Measurements from ENCODE around the gene TMEM169. TPM values are rescaled to one million over a fixed set of nuclear protein-coding genes. Genes with fewer than 3 reads are reported as not detected.

The TMEM169 gene
- total and polyA plus RNA-seq, 9 of the 15 experiments (the other 6 are each of a cell fraction or from before 2014, with no cell fraction given) = 0.01 to 0.09 (median 0.04) TPM; not detected in 5

DNA sequence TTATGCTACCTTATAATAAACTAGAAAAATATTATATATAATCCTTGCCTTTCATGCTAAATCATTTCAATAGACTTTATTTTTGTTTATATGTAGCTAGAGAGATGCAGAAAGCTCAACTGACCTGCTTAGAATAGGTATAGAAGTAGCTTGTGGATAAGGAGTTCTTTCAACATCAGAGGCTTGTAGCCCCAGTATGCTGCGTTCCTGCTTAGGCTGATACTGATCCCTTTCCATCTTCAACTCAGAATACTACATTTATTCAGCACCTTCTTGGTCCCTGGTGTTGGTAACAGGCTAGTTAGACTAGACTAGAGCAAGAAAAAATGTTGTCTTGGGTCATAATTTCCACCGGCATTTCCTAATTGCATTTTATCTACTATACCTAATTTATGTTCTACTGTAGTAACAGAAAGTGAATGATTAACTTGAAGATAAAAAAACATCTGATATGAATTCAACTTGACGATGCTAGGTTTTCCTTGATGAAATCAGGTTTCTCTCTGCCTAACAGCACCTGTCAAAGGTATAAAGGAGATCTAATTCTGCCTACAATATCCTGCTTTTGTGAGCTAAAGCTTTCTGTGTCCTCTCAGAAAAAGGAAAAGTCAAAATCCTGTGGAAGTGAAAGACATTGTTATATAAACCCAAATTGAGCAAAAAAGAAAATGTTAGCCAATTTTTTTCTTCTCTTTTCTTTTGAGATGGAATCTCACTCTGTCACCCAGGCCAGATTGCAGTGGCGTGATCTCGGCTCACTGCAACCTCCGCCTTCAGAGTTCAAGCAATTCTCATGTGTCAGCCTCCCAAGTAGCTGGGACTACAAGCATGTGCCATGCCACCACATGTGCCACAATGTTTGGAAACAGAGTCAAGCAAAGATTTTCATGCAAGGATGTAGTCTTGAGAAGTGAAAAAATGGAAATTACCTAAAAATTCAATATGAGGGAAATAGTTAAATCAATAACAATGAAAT, 5.9 kb upstream of the TMEM169 start (continued):
- no peak for TF ChIP-seq KDM2B (CRISPR knock-in tag; IDR thresholded peaks at IDR 0.05)
- TF ChIP-seq GATA2 (CRISPR knock-in tag; IDR thresholded peaks at IDR 0.05) = no peak
- no peak for TF ChIP-seq FOXP1 (CRISPR knock-in tag; IDR thresholded peaks at IDR 0.05)
- no peak for TF ChIP-seq SMARCA4 (IDR thresholded peaks at IDR 0.05)
- no peak for TF ChIP-seq ZNF830 (CRISPR knock-in tag; IDR thresholded peaks at IDR 0.05)

DNA sequence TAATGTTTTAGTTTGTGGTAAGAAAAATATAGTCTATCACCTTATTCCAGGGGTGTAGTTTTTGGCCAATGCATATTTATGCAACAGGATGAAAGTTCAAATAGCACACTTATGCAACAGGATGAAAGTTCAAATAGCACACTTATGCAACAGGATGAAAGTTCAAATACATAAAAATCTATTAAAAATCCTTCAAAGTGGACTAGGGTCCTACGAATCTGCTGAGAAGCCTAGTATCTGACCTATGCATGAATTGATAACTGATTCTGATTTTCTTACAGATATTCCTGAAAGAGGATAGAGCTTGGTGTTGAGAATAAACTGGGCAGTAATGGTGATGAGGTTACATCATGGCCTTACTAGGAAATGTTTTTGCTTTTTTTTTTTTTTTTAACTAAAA, 2.9 kb upstream of the TMEM169 start:
- BruUV-seq (replicated peaks) = no TSS peak
- 17% methylated on average over 1 of the region's 1 CpG for WGBS (ENCODE audit: insufficient coverage, low coverage, missing lambda C conversion rate)
- TF ChIP-seq ZNF212 (CRISPR knock-in tag; IDR thresholded peaks at IDR 0.05) (no peak), ZNF41 (CRISPR knock-in tag; conservative IDR thresholded peaks at IDR 0.05) (no peak), ZNF57 (CRISPR knock-in tag; IDR thresholded peaks at IDR 0.05) (no peak), HLTF (IDR thresholded peaks at IDR 0.05) (no peak), C11orf30 (IDR thresholded peaks at IDR 0.05; ENCODE audit: low read depth) (no peak), CEBPG (CRISPR knock-in tag; IDR thresholded peaks at IDR 0.05) (peak; percentile 88), CEBPG (tag; conservative IDR thresholded peaks at IDR 0.05 in 1 of 2, IDR thresholded peaks at IDR 0.05 in 1 of 2) (peak in 1 of 2 experiments; percentile 95), BMI1 (IDR thresholded peaks at IDR 0.05; ENCODE audit: low read length) (no peak)
- TF ChIP-seq, protein P1, sequence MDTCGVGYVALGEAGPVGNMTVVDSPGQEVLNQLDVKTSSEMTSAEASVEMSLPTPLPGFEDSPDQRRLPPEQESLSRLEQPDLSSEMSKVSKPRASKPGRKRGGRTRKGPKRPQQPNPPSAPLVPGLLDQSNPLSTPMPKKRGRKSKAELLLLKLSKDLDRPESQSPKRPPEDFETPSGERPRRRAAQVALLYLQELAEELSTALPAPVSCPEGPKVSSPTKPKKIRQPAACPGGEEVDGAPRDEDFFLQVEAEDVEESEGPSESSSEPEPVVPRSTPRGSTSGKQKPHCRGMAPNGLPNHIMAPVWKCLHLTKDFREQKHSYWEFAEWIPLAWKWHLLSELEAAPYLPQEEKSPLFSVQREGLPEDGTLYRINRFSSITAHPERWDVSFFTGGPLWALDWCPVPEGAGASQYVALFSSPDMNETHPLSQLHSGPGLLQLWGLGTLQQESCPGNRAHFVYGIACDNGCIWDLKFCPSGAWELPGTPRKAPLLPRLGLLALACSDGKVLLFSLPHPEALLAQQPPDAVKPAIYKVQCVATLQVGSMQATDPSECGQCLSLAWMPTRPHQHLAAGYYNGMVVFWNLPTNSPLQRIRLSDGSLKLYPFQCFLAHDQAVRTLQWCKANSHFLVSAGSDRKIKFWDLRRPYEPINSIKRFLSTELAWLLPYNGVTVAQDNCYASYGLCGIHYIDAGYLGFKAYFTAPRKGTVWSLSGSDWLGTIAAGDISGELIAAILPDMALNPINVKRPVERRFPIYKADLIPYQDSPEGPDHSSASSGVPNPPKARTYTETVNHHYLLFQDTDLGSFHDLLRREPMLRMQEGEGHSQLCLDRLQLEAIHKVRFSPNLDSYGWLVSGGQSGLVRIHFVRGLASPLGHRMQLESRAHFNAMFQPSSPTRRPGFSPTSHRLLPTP (IDR thresholded peaks at IDR 0.05; ENCODE audit: borderline replicate concordance, extremely low read depth, insufficient read length) = no peak
- TF ChIP-seq, protein P2, sequence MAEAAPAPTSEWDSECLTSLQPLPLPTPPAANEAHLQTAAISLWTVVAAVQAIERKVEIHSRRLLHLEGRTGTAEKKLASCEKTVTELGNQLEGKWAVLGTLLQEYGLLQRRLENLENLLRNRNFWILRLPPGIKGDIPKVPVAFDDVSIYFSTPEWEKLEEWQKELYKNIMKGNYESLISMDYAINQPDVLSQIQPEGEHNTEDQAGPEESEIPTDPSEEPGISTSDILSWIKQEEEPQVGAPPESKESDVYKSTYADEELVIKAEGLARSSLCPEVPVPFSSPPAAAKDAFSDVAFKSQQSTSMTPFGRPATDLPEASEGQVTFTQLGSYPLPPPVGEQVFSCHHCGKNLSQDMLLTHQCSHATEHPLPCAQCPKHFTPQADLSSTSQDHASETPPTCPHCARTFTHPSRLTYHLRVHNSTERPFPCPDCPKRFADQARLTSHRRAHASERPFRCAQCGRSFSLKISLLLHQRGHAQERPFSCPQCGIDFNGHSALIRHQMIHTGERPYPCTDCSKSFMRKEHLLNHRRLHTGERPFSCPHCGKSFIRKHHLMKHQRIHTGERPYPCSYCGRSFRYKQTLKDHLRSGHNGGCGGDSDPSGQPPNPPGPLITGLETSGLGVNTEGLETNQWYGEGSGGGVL (CRISPR knock-in tag; IDR thresholded peaks at IDR 0.05) = no peak

More for the DNA sequence above, 2.9 kb upstream of the TMEM169 start:
- no peaks in the 10 kb centered on the region for H3K9me3 ChIP-seq (replicated peaks; ENCODE audit: control insufficient read depth, insufficient read depth, low read depth, low read length)
- H3K9me1 ChIP-seq (ENCODE audit: control insufficient read depth, insufficient read depth, low read length) = no peaks in the 10 kb centered on the region
- no peaks in the 10 kb centered on the region for H4K20me1 ChIP-seq (replicated peaks; ENCODE audit: control insufficient read depth, insufficient read depth, low read length)
- intact Hi-C loops (cut with micrococcal nuclease) = no loop called here
- no peak overlapping the region for H2AFZ ChIP-seq (ENCODE audit: low read depth, low read length)
- no peaks in the 10 kb centered on the region for H3K79me2 ChIP-seq (ENCODE audit: control insufficient read depth, insufficient read depth, low read length)
- H3K4me2 ChIP-seq (ENCODE audit: insufficient read depth, low read length) = no peak overlapping the region
- no peaks in the 10 kb centered on the region for H3K36me3 ChIP-seq (ENCODE audit: control insufficient read depth, insufficient read depth, low read length)
- in situ Hi-C loops (cut with MboI) = no loop called here
- no peak overlapping the region for H3K9ac ChIP-seq (ENCODE audit: insufficient read depth in 1 of 2, low read depth in 2 of 2, low read length in 2 of 2)
- ATAC-seq = no peak
- ChIA-PET CTCF (ENCODE audit: low intra/inter-chr PET ratio) (no interaction called here), POLR2A (no interaction called here)
- FAIRE-seq = no peak
- no peaks in the 10 kb centered on the region for H3K27me3 ChIP-seq (ENCODE audit: control insufficient read depth in 2 of 2, insufficient read depth in 2 of 2, low read length in 2 of 2)
- H3K4me3 ChIP-seq = no peak overlapping the region
- H3K4me1 ChIP-seq (replicated peaks in 1 of 2; ENCODE audit: control insufficient read depth in 2 of 2, insufficient read depth in 2 of 2, low read length in 2 of 2) = peaks cover 2 to 10% of the 10 kb centered on the region in 2 experiments; a peak in 3 of 5 replicates
- no peak for DNase-seq (ENCODE audit: extremely low read depth in 1 of 4, low spot score in 3 of 4)
- H3K27ac ChIP-seq (ENCODE audit: extremely low read depth, low read depth, low read length) = no peak overlapping the region

Data from K562 (cell line).